GM10248 (cell line): ENCODE measurements around the gene PRDM2.
A peak's percentile ranks its signal among the peaks of the same experiment; 100 is the strongest.

Source experiments
- CTCF ChIA-PET: fragments of 300-600 bp; sonication (Branson Sonifier 250); formaldehyde crosslinking; extraction: SDS; loops from one replicate; lab custom pipeline; 2021; ENCODE audit warnings: antibody characterized with exemption; lab: Yijun Ruan, JAX
- POLR2A ChIA-PET: fragments of 350-650 bp; sonication (Branson Sonifier 250); formaldehyde crosslinking; extraction: SDS; loops from one replicate; lab custom pipeline; 2020; ENCODE audit warnings: antibody characterized with exemption; lab: Yijun Ruan, JAX
- DNase-seq: peaks from one replicate; pipeline ENCODE4 v3.0.0; 2012; ENCODE audit errors: extremely low spot score
- TF ChIP-seq, protein P1 (sequence below): IDR thresholded peaks from 2 replicates; pipeline ENCODE4 v1.5.1; 2012; ENCODE audit warnings: mild to moderate bottlenecking, low read depth; ENCODE audit errors: extremely low read depth, missing control alignments, control extremely low read depth

PRDM2 gene

DNA sequence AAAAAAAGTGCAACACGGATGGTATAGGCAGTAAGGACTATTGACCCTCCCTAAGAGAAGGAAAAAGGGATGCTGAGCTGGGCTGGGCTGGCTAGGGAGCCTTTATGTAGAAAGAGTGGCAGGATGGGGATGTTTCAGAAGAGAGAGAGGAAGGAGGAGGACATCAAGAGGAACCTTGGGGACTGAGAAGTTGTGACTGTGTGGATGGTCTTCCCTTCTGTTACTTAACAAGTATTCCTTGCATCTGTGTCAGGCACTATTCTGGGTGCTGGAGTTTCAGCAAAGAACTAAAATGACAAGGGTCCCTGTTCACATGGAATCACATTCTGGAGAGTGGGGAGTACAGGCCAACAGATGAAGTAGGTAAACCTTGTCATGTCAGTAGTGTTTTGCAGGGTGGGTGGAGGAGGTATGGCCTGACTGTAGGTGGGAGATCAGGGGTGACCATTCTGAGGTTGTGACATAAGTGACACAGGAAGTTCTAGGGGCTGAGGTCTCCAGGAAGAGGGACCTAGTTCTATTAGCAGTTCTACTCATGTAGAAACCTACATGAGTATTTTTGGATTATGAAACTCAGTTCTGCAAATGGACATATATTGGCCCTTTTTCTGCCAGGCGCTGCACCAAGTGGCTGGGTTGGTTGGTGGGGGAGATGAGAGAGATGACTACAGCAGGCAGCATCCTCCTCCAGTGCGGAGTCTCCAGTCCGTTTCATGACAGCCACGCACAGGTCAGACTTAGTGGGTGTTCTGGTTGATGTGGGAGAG, 53.8 kb downstream of the PRDM2 start:
- peak; percentile 38 for DNase-seq
- ChIA-PET CTCF (interaction anchor here (1.5 kb wide), 1 partner anchor 8 kb away, joined by 4 read pairs; no protein-coding TSS in a partner anchor), POLR2A (interaction anchor here (1.0 kb wide), 1 partner anchor 39 kb away, joined by 3 read pairs; no protein-coding TSS in a partner anchor)
- TF ChIP-seq, protein P1, sequence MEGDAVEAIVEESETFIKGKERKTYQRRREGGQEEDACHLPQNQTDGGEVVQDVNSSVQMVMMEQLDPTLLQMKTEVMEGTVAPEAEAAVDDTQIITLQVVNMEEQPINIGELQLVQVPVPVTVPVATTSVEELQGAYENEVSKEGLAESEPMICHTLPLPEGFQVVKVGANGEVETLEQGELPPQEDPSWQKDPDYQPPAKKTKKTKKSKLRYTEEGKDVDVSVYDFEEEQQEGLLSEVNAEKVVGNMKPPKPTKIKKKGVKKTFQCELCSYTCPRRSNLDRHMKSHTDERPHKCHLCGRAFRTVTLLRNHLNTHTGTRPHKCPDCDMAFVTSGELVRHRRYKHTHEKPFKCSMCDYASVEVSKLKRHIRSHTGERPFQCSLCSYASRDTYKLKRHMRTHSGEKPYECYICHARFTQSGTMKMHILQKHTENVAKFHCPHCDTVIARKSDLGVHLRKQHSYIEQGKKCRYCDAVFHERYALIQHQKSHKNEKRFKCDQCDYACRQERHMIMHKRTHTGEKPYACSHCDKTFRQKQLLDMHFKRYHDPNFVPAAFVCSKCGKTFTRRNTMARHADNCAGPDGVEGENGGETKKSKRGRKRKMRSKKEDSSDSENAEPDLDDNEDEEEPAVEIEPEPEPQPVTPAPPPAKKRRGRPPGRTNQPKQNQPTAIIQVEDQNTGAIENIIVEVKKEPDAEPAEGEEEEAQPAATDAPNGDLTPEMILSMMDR = no peak

DNA sequence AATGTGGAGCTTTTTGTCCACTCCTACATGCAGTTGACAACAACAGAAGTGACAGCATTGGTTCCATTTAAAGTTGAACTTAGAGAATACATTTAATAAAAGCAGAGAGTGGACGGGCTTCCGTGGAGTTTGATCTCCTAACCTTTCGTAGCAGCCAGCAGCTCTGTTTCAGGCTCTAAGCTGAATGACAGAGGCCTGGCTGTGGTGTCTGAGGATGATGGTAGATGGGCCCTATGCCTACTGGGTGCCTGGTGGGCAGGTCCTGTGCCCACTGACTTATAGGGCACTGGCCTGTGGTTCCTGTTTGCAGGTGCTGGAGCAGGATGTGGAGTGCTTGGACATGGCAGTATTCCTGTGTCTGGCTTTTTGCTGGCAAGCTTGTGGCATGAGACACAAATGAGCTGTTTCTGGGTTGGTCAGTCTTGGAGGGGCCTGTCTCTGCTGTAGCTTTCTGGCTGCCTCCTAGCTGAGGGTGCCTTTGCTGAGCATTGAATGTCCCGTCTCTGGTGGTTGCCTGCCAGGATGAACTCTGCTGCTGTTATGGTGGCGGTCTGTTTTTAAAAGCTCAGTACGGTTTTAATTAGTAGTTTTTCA, 54.6 kb downstream of the PRDM2 start:
- ChIA-PET POLR2A (interaction anchor here (1.0 kb wide), 1 partner anchor 38 kb away, joined by 3 read pairs; no protein-coding TSS in a partner anchor), CTCF (interaction anchor here (0.8 to 1.2 kb wide), 3 partner anchors 20 to 59 kb away, joined by 3 to 4 read pairs (median 3); no protein-coding TSS in a partner anchor)
- no peak for DNase-seq
- TF ChIP-seq, protein P1 = no peak

DNA sequence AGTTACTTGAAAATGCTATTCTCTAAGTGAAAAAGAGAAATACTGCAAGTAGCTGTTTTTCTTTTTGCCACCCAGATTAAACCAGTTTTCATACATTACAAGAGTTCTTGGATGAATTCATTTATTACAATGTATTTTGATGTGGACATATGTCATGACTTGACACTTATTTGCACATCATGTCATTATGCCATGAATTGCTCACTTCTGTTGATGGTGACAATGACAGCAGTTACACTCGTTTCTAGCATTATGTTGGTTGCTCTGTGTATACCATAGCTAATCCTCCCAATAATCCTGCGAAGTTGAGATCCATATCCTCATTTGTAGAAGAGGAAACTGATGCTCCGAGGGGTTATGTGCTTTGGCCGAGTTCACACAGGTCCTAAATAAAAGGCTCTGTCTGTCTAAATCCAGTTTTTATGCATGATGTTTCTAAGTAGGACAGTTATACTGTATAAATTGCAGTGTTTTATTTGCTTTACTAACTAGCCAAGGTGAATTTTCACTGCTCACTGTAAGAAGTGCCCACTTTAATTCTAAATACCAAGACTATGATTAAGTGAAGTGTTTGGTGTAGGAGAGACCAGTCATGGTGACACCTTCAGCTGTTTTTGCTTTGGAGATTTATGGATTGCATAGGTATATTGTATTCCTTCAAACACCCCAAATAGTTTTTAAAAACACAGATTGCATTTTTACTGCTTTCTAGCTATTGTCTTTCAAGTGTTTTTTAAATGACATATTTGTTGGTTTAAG, 56.7 kb downstream of the PRDM2 start:
- POLR2A ChIA-PET = interaction anchor here (0.6 to 1.2 kb wide), 7 partner anchors 7 to 1561 kb away, joined by 3 to 9 read pairs (median 5); no protein-coding TSS in a partner anchor

DNA sequence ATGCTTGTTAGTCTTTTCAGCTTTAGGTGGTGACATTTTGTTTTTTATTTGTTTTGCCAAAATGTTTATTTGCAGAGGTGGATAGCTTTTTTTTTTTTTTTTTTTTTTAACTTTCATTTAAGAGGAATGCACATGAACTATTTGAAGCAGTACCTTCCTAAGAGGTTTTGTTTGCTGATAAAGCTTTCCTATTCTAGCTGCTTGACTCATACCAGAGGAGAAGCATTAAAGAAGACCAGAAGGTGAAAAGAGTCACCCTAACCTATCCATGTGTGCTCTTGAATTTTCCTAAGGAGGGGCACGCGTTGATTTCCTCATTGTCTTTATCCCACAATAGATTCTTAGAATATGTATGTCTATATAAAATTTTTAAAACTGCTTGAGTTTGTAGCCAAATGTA, 57.7 kb downstream of the PRDM2 start:
- POLR2A ChIA-PET = interaction anchor here (0.6 to 1.2 kb wide), 5 partner anchors 8 to 1562 kb away, joined by 3 to 9 read pairs (median 5); no protein-coding TSS in a partner anchor
- DNase-seq = no peak
- CTCF ChIA-PET = interaction anchor here (1.2 to 2.7 kb wide), 4 partner anchors 9 to 92 kb away, joined by 3 to 9 read pairs (median 6); no protein-coding TSS in a partner anchor
- TF ChIP-seq, protein P1 = no peak

More for the DNA sequence above, 56.7 kb downstream of the PRDM2 start:
- no peak for DNase-seq
- TF ChIP-seq, protein P1 = no peak
- CTCF ChIA-PET = interaction anchor here (0.9 to 2.7 kb wide), 8 partner anchors 8 to 91 kb away, joined by 3 to 9 read pairs (median 3); no protein-coding TSS in a partner anchor

DNA sequence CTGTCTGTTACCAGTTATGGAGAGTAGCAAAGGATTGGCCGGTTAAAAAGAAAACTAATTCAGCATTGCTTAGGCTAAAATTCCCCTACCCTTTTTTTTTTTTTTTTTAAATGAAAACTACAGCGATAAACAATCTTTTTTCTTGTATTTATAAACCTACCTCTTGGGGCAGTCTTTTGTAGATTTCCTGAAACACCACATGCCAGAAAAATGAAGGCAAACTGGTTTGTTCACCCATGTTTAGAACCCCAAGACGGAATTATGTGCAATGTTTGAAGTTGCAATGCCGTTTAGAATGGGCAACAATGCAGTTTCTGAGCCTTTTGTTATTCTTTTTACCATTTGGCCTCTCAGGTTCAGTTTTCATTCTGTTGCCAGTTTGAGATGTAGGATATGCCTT, 59.1 kb downstream of the PRDM2 start:
- TF ChIP-seq, protein P1 = no peak
- DNase-seq = no peak
- CTCF ChIA-PET = interaction anchor here (2.1 to 2.7 kb wide), 2 partner anchors 14 to 94 kb away, joined by 5 to 9 read pairs; no protein-coding TSS in a partner anchor

More for the DNA sequence above, 59.1 kb downstream of the PRDM2 start:
- POLR2A ChIA-PET = interaction anchor here (1.0 kb wide), 1 partner anchor 10 kb away, joined by 3 read pairs; no protein-coding TSS in a partner anchor
